Panc1 (cell line): ENCODE results near the gene SLC43A1. TPM values are rescaled to one million over a fixed set of nuclear protein-coding genes. Genes with fewer than 3 reads are reported as not detected.

Experiments used
- ATAC-seq: fragments of 200-7000 bp; cut with Tn5 transposase; 2 replicates; pipeline ENCODE4 v1.9.1; 2020; ENCODE audit warnings: mild to moderate bottlenecking, moderate library complexity
- BruUV-seq: library from RNA; stranded (reverse); fragments of 400-500 nt; replicated peaks from 2 replicates; lab custom pipeline; 2021; lab: Mats Ljungman, UMichigan
- CTCF ChIA-PET: fragments of 300-600 bp; sonication (Branson Sonifier 250); formaldehyde crosslinking; loops from one replicate; lab custom pipeline; 2022; ENCODE audit warnings: antibody characterized with exemption; lab: Charles Lee
- POLR2A ChIA-PET: fragments of 300-600 bp; sonication (Branson Sonifier 250); formaldehyde crosslinking; loops from one replicate; lab custom pipeline; 2022; ENCODE audit warnings: antibody characterized with exemption; lab: Charles Lee
- DNase-seq: peaks from one replicate; pipeline ENCODE4 v3.0.0-alpha.2; 2010; ENCODE audit warnings: low read depth, low spot score
- H3K27ac ChIP-seq: 2 replicates; pipeline ENCODE4 v1.5.1; 2011; ENCODE audit warnings: mild to moderate bottlenecking, low read length, inconsistent platforms
- H3K27me3 ChIP-seq: fragments of 200-500 bp; sonication (Bioruptor generic); 2 replicates; pipeline ENCODE4 v1.6.0; 2014; ENCODE audit warnings: low read length, inconsistent platforms; ENCODE audit not compliant: control insufficient read depth, insufficient read depth
- H3K36me3 ChIP-seq: fragments of 200-500 bp; sonication (Bioruptor generic); 2 replicates; pipeline ENCODE4 v1.5.1; 2014; ENCODE audit warnings: inconsistent platforms, mild to moderate bottlenecking, low read length, moderate library complexity; ENCODE audit not compliant: control insufficient read depth, insufficient read depth
- H3K4me1 ChIP-seq: 2 replicates; pipeline ENCODE4 v1.5.1; 2011; ENCODE audit warnings: inconsistent platforms, mild to moderate bottlenecking, low read length, moderate library complexity; ENCODE audit not compliant: control insufficient read depth, insufficient read depth
- H3K4me3 ChIP-seq, 2 experiments: 2 replicates each; pipeline ENCODE4 v1.5.1; 2011 to 2012; ENCODE audit warnings: low read depth in 2 of 2, low read length in 2 of 2, mild to moderate bottlenecking in 2 of 2, inconsistent platforms in 1 of 2, moderate library complexity in 1 of 2
- H3K9me3 ChIP-seq: fragments of 200-500 bp; sonication (Bioruptor generic); 2 replicates; pipeline ENCODE4 v1.5.1; 2014; ENCODE audit warnings: low read depth, mild to moderate bottlenecking, inconsistent platforms, low read length, moderate library complexity; ENCODE audit not compliant: control insufficient read depth, insufficient read depth
- CTCF ChIP-seq: fragments of 450-650 bp; IDR thresholded peaks from 2 replicates; pipeline ENCODE4 v1.5.1; 2017; ENCODE audit warnings: mild to moderate bottlenecking
- POLR2AphosphoS5 ChIP-seq: IDR thresholded peaks from 2 replicates; pipeline ENCODE4 v1.6.1; 2012; ENCODE audit warnings: mild to moderate bottlenecking, low read depth, low read length, moderate library complexity
- SIN3A ChIP-seq: IDR thresholded peaks from 2 replicates; pipeline ENCODE4 v1.6.1; 2012; ENCODE audit warnings: low read depth, mild to moderate bottlenecking, low read length, moderate library complexity, borderline replicate concordance; ENCODE audit not compliant: insufficient read depth
- TCF7L2 ChIP-seq: IDR thresholded peaks from 2 replicates; pipeline ENCODE4 v1.6.1; 2011; ENCODE audit warnings: mild to moderate bottlenecking, low read depth, low read length, inconsistent platforms
- in situ Hi-C: cut with HindIII; loops from 2 replicates; pipeline ENCODE4 v1.10.0; 2016; ENCODE audit warnings: low sequenced_read_pairs, low pct_unique_long_range_greater_than_20kb
- intact Hi-C: fragments of 100-400 bp; cut with micrococcal nuclease; formaldehyde crosslinking; loops from one replicate; pipeline ENCODE4 v1.10.0; 2022; ENCODE audit not compliant: unreplicated experiment
- total RNA-seq: library from RNA; stranded (reverse); gene quantifications from one replicate; pipeline ENCODE4 v1.2.1, GENCODE V29; 2021; ENCODE audit not compliant: unreplicated experiment
- TF ChIP-seq, protein P1 (sequence below), 2 experiments: IDR thresholded peaks; 2 replicates each; pipeline ENCODE4 v1.6.1; 2011 to 2012; ENCODE audit warnings: low read depth in 2 of 2, control low read depth in 1 of 2, low read length in 1 of 2, mild to moderate bottlenecking in 1 of 2, moderate library complexity in 1 of 2; ENCODE audit not compliant: insufficient read depth in 1 of 2

The SLC43A1 gene
- total RNA-seq, 1 experiment from 2014 or later: 2.0 TPM

DNA sequence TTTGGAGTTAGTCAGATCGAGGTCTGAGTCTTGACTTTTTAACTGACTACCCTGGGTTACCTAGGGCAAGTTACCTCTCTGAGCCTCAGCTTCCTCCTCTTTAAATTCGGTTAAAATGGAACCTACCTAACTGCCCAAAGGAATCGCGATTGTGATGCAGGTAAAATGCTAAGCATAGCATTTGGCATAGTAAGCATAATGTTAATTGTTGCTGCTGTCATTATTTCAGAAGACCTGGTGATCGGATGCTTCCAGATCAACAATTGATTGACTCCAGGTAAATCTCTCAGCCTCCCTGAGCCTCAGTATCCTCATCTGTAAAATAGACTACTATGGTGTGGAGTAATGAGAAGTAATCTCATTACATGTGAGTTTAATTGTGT lies 550 bp upstream of the SLC43A1 start:
- TF ChIP-seq POLR2AphosphoS5 (no peak), TCF7L2 (no peak), SIN3A (no peak), CTCF (no peak)
- TF ChIP-seq, protein P1, sequence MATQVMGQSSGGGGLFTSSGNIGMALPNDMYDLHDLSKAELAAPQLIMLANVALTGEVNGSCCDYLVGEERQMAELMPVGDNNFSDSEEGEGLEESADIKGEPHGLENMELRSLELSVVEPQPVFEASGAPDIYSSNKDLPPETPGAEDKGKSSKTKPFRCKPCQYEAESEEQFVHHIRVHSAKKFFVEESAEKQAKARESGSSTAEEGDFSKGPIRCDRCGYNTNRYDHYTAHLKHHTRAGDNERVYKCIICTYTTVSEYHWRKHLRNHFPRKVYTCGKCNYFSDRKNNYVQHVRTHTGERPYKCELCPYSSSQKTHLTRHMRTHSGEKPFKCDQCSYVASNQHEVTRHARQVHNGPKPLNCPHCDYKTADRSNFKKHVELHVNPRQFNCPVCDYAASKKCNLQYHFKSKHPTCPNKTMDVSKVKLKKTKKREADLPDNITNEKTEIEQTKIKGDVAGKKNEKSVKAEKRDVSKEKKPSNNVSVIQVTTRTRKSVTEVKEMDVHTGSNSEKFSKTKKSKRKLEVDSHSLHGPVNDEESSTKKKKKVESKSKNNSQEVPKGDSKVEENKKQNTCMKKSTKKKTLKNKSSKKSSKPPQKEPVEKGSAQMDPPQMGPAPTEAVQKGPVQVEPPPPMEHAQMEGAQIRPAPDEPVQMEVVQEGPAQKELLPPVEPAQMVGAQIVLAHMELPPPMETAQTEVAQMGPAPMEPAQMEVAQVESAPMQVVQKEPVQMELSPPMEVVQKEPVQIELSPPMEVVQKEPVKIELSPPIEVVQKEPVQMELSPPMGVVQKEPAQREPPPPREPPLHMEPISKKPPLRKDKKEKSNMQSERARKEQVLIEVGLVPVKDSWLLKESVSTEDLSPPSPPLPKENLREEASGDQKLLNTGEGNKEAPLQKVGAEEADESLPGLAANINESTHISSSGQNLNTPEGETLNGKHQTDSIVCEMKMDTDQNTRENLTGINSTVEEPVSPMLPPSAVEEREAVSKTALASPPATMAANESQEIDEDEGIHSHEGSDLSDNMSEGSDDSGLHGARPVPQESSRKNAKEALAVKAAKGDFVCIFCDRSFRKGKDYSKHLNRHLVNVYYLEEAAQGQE (IDR thresholded peaks at IDR 0.05; ENCODE audit: insufficient read depth in 1 of 2, low read depth in 2 of 2, low read length in 1 of 2): no peak
- in situ Hi-C loops (no loop called here), intact Hi-C loops (no loop called here)
- H3K4me1 ChIP-seq: no peaks in the 10 kb centered on the region
- BruUV-seq: no TSS peak
- ChIA-PET CTCF (interaction anchor here (0.6 kb wide), 3 partner anchors 16 to 25 kb away, joined by 3 read pairs; no protein-coding TSS in a partner anchor), POLR2A (no interaction called here)
- no peaks in the 10 kb centered on the region for H3K36me3 ChIP-seq
- no peak for ATAC-seq
- DNase-seq: no peak
- peak overlapping the region; percentile 50 to 70 for H3K4me3 ChIP-seq
- no peaks in the 10 kb centered on the region for H3K9me3 ChIP-seq
- H3K27me3 ChIP-seq: peaks cover 3% of the 10 kb centered on the region; the same call in 1 of the 2 replicates
- H3K27ac ChIP-seq: no peak overlapping the region

GRCh38 chr11:57514538-57515331 lies 767 bp downstream of the SLC43A1 start:
- peak overlapping the region; percentile 50 to 70 for H3K4me3 ChIP-seq
- peaks cover 3% of the 10 kb centered on the region; the same call in 1 of the 2 replicates for H3K27me3 ChIP-seq
- H3K4me1 ChIP-seq: no peaks in the 10 kb centered on the region
- in situ Hi-C loops (no loop called here), intact Hi-C loops (no loop called here)
- CTCF ChIA-PET: no interaction called here
- TF ChIP-seq SIN3A (no peak), POLR2AphosphoS5 (no peak), CTCF (no peak), TCF7L2 (no peak)
- TF ChIP-seq, protein P1 (IDR thresholded peaks at IDR 0.05; ENCODE audit: insufficient read depth in 1 of 2, low read depth in 2 of 2, low read length in 1 of 2): no peak
- no TSS peak for BruUV-seq
- H3K27ac ChIP-seq: no peak overlapping the region
- DNase-seq: no peak
- POLR2A ChIA-PET: interaction anchor here (0.6 kb wide), 1 partner anchor 16 kb away, joined by 4 read pairs; no protein-coding TSS in a partner anchor
- H3K9me3 ChIP-seq: no peaks in the 10 kb centered on the region
- no peaks in the 10 kb centered on the region for H3K36me3 ChIP-seq
- peak; percentile 49 for ATAC-seq
